H1 (cell line): ENCODE results near the gene CDK15. TPM values are rescaled to one million over a fixed set of nuclear protein-coding genes. Genes with fewer than 3 reads are reported as not detected.

ENCODE experiments used
- CTCF ChIA-PET: fragments of 300-600 bp; sonication (Branson Sonifier 250); formaldehyde crosslinking; loops from one replicate; lab custom pipeline; 2021; ENCODE audit not compliant: partially characterized antibody; lab: Charles Lee
- POLR2A ChIA-PET: fragments of 300-600 bp; sonication (Branson Sonifier 250); formaldehyde crosslinking; loops from one replicate; lab custom pipeline; 2021; ENCODE audit warnings: inconsistent platforms; ENCODE audit not compliant: partially characterized antibody; lab: Charles Lee
- DNase-seq, 2 experiments: peaks; one replicate each; pipeline versions ENCODE4 v3.0.0 to v3.0.0-alpha.2; 2010 to 2022; ENCODE audit warnings: low spot score in 2 of 2, low read depth in 1 of 2, mixed read lengths in 1 of 2
- FAIRE-seq: peaks from 2 replicates; lab custom pipeline; 2011; peaks lifted over from hg19 to GRCh38; lab: Jason Lieb, UNC
- H2AFZ ChIP-seq: 2 replicates; pipeline ENCODE4 v1.8.1; 2012; ENCODE audit warnings: low read length, inconsistent platforms
- H2AK5ac ChIP-seq: 2 replicates; pipeline ENCODE4 v1.6.1; 2013; ENCODE audit warnings: low read depth, low read length
- H2BK120ac ChIP-seq: replicated peaks from 2 replicates; pipeline ENCODE3; 2013; ENCODE audit warnings: low read depth, low read length, inconsistent platforms
- H2BK12ac ChIP-seq: 2 replicates; pipeline ENCODE4 v1.6.1; 2013; ENCODE audit warnings: low read depth, low read length
- H2BK15ac ChIP-seq: 2 replicates; pipeline ENCODE4 v1.6.1; 2013; ENCODE audit warnings: low read length
- H2BK20ac ChIP-seq: 2 replicates; pipeline ENCODE4 v1.6.1; 2013; ENCODE audit warnings: low read length
- H2BK5ac ChIP-seq: 2 replicates; pipeline ENCODE4 v1.6.1; 2013; ENCODE audit warnings: low read depth, low read length
- H3K14ac ChIP-seq: 2 replicates; pipeline ENCODE4 v1.6.1; 2013; ENCODE audit warnings: inconsistent platforms; ENCODE audit not compliant: insufficient read length
- H3K18ac ChIP-seq: 2 replicates; pipeline ENCODE4 v1.6.1; 2013; ENCODE audit warnings: low read length; ENCODE audit errors: extremely low read depth
- H3K23ac ChIP-seq: 2 replicates; pipeline ENCODE4 v1.6.1; 2013; ENCODE audit warnings: inconsistent platforms; ENCODE audit not compliant: insufficient read length
- H3K23me2 ChIP-seq: 2 replicates; pipeline ENCODE4 v1.6.1; 2013; ENCODE audit warnings: low read depth, low read length
- H3K27ac ChIP-seq: 2 replicates; pipeline ENCODE4 v1.6.1; 2011; ENCODE audit warnings: low read depth, low read length, inconsistent platforms
- H3K27me3 ChIP-seq, 4 experiments: replicated peaks in 1 of 4; 1 replicate in 1 of 4; 2 replicates in 3 of 4; pipeline versions ENCODE4 v1.6.1 to v1.8.1; 2011 to 2013; ENCODE audit warnings: low read length in 3 of 4, mild to moderate bottlenecking in 3 of 4, inconsistent platforms in 2 of 4, mixed read lengths in 2 of 4, moderate library complexity in 1 of 4; ENCODE audit not compliant: control insufficient read depth in 3 of 4, insufficient read depth in 3 of 4; ENCODE audit errors: extremely low read depth in 1 of 4
- H3K36me3 ChIP-seq, 4 experiments: 2 replicates each; pipeline versions ENCODE4 v1.6.1 to v1.8.1; 2011 to 2013; ENCODE audit warnings: mild to moderate bottlenecking in 4 of 4, low read length in 3 of 4, moderate library complexity in 2 of 4, control low read depth in 1 of 4, inconsistent platforms in 1 of 4; ENCODE audit not compliant: insufficient read depth in 4 of 4, control insufficient read depth in 2 of 4
- H3K4ac ChIP-seq: replicated peaks from 2 replicates; pipeline ENCODE3; 2013; ENCODE audit warnings: low read length, low read depth, mixed read lengths, inconsistent platforms; ENCODE audit not compliant: insufficient read length
- H3K4me1 ChIP-seq, 4 experiments: replicated peaks in 1 of 4; 1 replicate in 1 of 4; 2 replicates in 3 of 4; pipeline versions ENCODE4 v1.6.1 to v1.8.1; 2011 to 2013; ENCODE audit warnings: low read length in 3 of 4, inconsistent platforms in 2 of 4, mixed read lengths in 1 of 4; ENCODE audit not compliant: insufficient read depth in 4 of 4, control insufficient read depth in 3 of 4
- H3K4me2 ChIP-seq, 2 experiments: 2 replicates each; pipeline versions ENCODE4 v1.6.1 to v1.8.1; 2011 to 2013; ENCODE audit warnings: low read depth in 2 of 2, low read length in 2 of 2, control low read depth in 1 of 2, inconsistent platforms in 1 of 2, mild to moderate bottlenecking in 1 of 2; ENCODE audit not compliant: insufficient read depth in 1 of 2
- H3K4me3 ChIP-seq, 4 experiments: fragments of 200-600, 300-600 bp in 1 of 4; sonication (generic), shearing (Covaris generic), sonication (Bioruptor Twin) in 1 of 4; 2 replicates each; pipeline versions ENCODE4 v1.5.1 to v1.8.1; 2011 to 2016; ENCODE audit warnings: low read length in 4 of 4, low read depth in 3 of 4, control low read depth in 2 of 4, inconsistent platforms in 2 of 4, mild to moderate bottlenecking in 2 of 4, mixed read lengths in 1 of 4, moderate library complexity in 1 of 4; ENCODE audit not compliant: insufficient read depth in 2 of 4; ENCODE audit errors: extremely low read depth in 1 of 4
- H3K56ac ChIP-seq: replicated peaks from 2 replicates; pipeline ENCODE3; 2013; ENCODE audit warnings: low read depth, mild to moderate bottlenecking, mixed read lengths, low read length, inconsistent platforms; ENCODE audit not compliant: insufficient read length
- H3K79me1 ChIP-seq: 2 replicates; pipeline ENCODE4 v1.6.1; 2013; ENCODE audit warnings: low read depth, low read length, control low read depth
- H3K79me2 ChIP-seq, 2 experiments: 2 replicates each; pipeline versions ENCODE4 v1.6.1 to v1.8.1; 2012 to 2013; ENCODE audit warnings: low read length in 2 of 2, mild to moderate bottlenecking in 2 of 2, inconsistent platforms in 1 of 2; ENCODE audit not compliant: insufficient read depth in 2 of 2, control insufficient read depth in 1 of 2
- H3K9ac ChIP-seq, 4 experiments: replicated peaks in 1 of 4; 1 replicate in 1 of 4; 2 replicates in 3 of 4; pipeline versions ENCODE4 v1.6.1 to v1.8.1; 2011 to 2013; ENCODE audit warnings: low read depth in 3 of 4, low read length in 3 of 4, control low read depth in 2 of 4, mild to moderate bottlenecking in 2 of 4, moderate library complexity in 2 of 4, inconsistent platforms in 1 of 4; ENCODE audit errors: extremely low read depth in 1 of 4
- H3K9me3 ChIP-seq, 2 experiments: 2 replicates each; pipeline versions ENCODE4 v1.6.1 to v1.8.1; 2012 to 2013; ENCODE audit warnings: mild to moderate bottlenecking in 2 of 2, moderate library complexity in 2 of 2, control low read depth in 1 of 2, inconsistent platforms in 1 of 2, low read depth in 1 of 2, low read length in 1 of 2, mixed read lengths in 1 of 2; ENCODE audit not compliant: insufficient read depth in 2 of 2
- H4K20me1 ChIP-seq, 2 experiments: replicated peaks in 1 of 2; 2 replicates each; pipeline versions ENCODE3 to v1.8.1; 2011 to 2013; ENCODE audit warnings: inconsistent platforms in 2 of 2, low read length in 2 of 2, mild to moderate bottlenecking in 1 of 2; ENCODE audit not compliant: insufficient read depth in 2 of 2, control insufficient read depth in 1 of 2
- H4K5ac ChIP-seq: 2 replicates; pipeline ENCODE4 v1.6.1; 2013; ENCODE audit warnings: low read length, low read depth, mixed read lengths, inconsistent platforms; ENCODE audit not compliant: insufficient read length
- H4K8ac ChIP-seq: 2 replicates; pipeline ENCODE4 v1.8.0; 2013; ENCODE audit warnings: mild to moderate bottlenecking, moderate library complexity, low read length, inconsistent platforms; ENCODE audit not compliant: insufficient read depth; ENCODE audit errors: extremely low read depth
- H4K91ac ChIP-seq: replicated peaks from 2 replicates; pipeline ENCODE3; 2013; ENCODE audit warnings: low read length, mixed read lengths, inconsistent platforms; ENCODE audit not compliant: insufficient read length
- ATF3 ChIP-seq: IDR thresholded peaks from 2 replicates; pipeline ENCODE4 v1.6.1; 2011; ENCODE audit warnings: low read depth, mild to moderate bottlenecking, low read length; ENCODE audit not compliant: insufficient read depth
- JUN ChIP-seq: IDR thresholded peaks from 2 replicates; pipeline ENCODE4 v1.6.1; 2011; ENCODE audit warnings: low read depth, mild to moderate bottlenecking, improper control_type of control experiment, low read length
- KDM1A ChIP-seq: fragments of 200-600, 300-600 bp; sonication (generic); IDR thresholded peaks from 2 replicates; pipeline ENCODE4 v1.7.1; 2016; ENCODE audit warnings: mild to moderate bottlenecking, low read length, borderline replicate concordance
- POLR2AphosphoS5 ChIP-seq: IDR thresholded peaks from 2 replicates; pipeline ENCODE4 v1.6.1; 2011; ENCODE audit warnings: low read depth, low read length
- RAD21 ChIP-seq, 2 experiments: IDR thresholded peaks in 1 of 2; conservative IDR thresholded peaks in 1 of 2; 2 replicates each; pipeline ENCODE4 v1.6.1; 2011; ENCODE audit warnings: low read depth in 2 of 2, low read length in 2 of 2, improper control_type of control experiment in 1 of 2, inconsistent platforms in 1 of 2, mild to moderate bottlenecking in 1 of 2, moderate library complexity in 1 of 2
- RNF2 ChIP-seq: fragments of 200-900, 300-1000 bp; sonication (generic); IDR thresholded peaks from 2 replicates; pipeline ENCODE4 v1.7.1; 2016; ENCODE audit warnings: borderline replicate concordance, low read depth, mild to moderate bottlenecking, antibody characterized with exemption, low read length; ENCODE audit not compliant: poor library complexity, severe bottlenecking; ENCODE audit errors: missing control alignments
- SP1 ChIP-seq: IDR thresholded peaks from 2 replicates; pipeline ENCODE4 v1.6.1; 2011; ENCODE audit warnings: low read depth, low read length
- SP2 ChIP-seq: IDR thresholded peaks from 2 replicates; pipeline ENCODE4 v1.6.1; 2012; ENCODE audit warnings: mild to moderate bottlenecking, low read length, inconsistent platforms
- SUZ12 ChIP-seq: fragments of 200-600 bp; sonication (generic); IDR thresholded peaks from 2 replicates; pipeline ENCODE4 v1.6.1; 2012; ENCODE audit warnings: mild to moderate bottlenecking, inconsistent platforms, low read length, moderate library complexity, mixed read lengths
- TAF1 ChIP-seq: IDR thresholded peaks from 2 replicates; pipeline ENCODE4 v1.6.1; 2011; ENCODE audit warnings: mild to moderate bottlenecking, low read depth, low read length
- TBP ChIP-seq: IDR thresholded peaks from 2 replicates; pipeline ENCODE4 v1.6.1; 2011; ENCODE audit warnings: low read depth, low read length, improper control_type of control experiment
- WGBS, 2 experiments: shearing (Covaris generic) in 1 of 2; methylation state at CpG; one replicate each; pipeline versions ENCODE4 v1.1.6 to v1.1.7; 2013 to 2015; ENCODE audit warnings: low lambda C conversion rate in 2 of 2, mixed read lengths in 2 of 2, inconsistent platforms in 1 of 2, low coverage in 1 of 2, missing lambda C conversion rate in 1 of 2; ENCODE audit not compliant: insufficient replicate concordance in 2 of 2, insufficient coverage in 1 of 2, insufficient read length in 1 of 2; ENCODE audit errors: extremely low coverage in 1 of 2, missing lambda C conversion rate in 1 of 2; 5-methylcytosine and 5-hydroxymethylcytosine counted together
- polyA plus RNA-seq, 7 experiments: library from polyadenylated mRNA; depleted of rRNA in 3 of 7; stranded (reverse) in 5 of 7; unstranded in 2 of 7; fragments of >200 nt in 5 of 7; fragments of 200-250 nt in 2 of 7; gene quantifications; 1 replicate in 5 of 7; 2 replicates in 1 of 7; 4 replicates in 1 of 7; pipeline versions ENCODE4 v1.2.1 to v1.2.3, GENCODE V29; 2011 to 2013; ENCODE audit warnings: missing spikeins in 2 of 7, mixed read lengths in 2 of 7
- total RNA-seq: library from RNA; stranded (reverse); fragmentation: NEBNext Ultra II Directional; extraction: Animal tissue kit (Norgen Biotek cat#: 25700); gene quantifications from 2 replicates; pipeline ENCODE4 v1.2.1, GENCODE V29; 2021

Gene CDK15
- total and polyA plus RNA-seq, 2 of the 8 experiments (the other 6 are each of a cell fraction or from before 2014, with no cell fraction given) = 0.03 TPM; not detected in 1

- ChIA-PET POLR2A (interaction anchor here (0.7 to 1.5 kb wide), 3 partner anchors 11 to 52 kb away, joined by 3 read pairs; no protein-coding TSS in a partner anchor), CTCF (interaction anchor here (0.6 to 1.6 kb wide), 5 partner anchors 15 to 258 kb away, joined by 3 to 4 read pairs (median 3); no protein-coding TSS in a partner anchor)
- Histone ChIP-seq H3K23ac (no peak overlapping the region), H3K79me2 (no peaks in the 10 kb centered on the region), H2AFZ (no peak overlapping the region), H3K56ac (no peak overlapping the region), H2AK5ac (no peak overlapping the region), H2BK12ac (no peak overlapping the region), H3K4me3 (no peak overlapping the region), H3K4ac (no peak overlapping the region), H4K5ac (no peak overlapping the region), H2BK5ac (no peak overlapping the region), H2BK20ac (no peak overlapping the region), H3K18ac (no peak overlapping the region), H2BK15ac (no peak overlapping the region), H3K79me1 (no peaks in the 10 kb centered on the region), H4K20me1 (no peaks in the 10 kb centered on the region), H3K9ac (no peak overlapping the region), H3K9me3 (no peaks in the 10 kb centered on the region), H3K27me3 (no peaks in the 10 kb centered on the region), H3K23me2 (no peaks in the 10 kb centered on the region), H3K4me1 (peaks cover 9 to 31% (median 22%) of the 10 kb centered on the region in 4 experiments; a peak in 5 of 7 replicates), H3K4me2 (no peak overlapping the region), H4K8ac (no peak overlapping the region), H3K14ac (no peak overlapping the region), H4K91ac (no peak overlapping the region), H3K27ac (no peak overlapping the region), H2BK120ac (no peak overlapping the region), H3K36me3 (no peaks in the 10 kb centered on the region)
- WGBS, 2 experiments = 91% methylated on average over 4 of the region's 4 CpGs; no CpG with 5 or more reads in 1 of the 2 experiments
- DNase-seq (no peak), FAIRE-seq (no peak)
- no peak for TF ChIP-seq SP1
- no peak for TF ChIP-seq TBP
- TF ChIP-seq KDM1A = no peak
- no peak for TF ChIP-seq POLR2AphosphoS5
- TF ChIP-seq RNF2 = no peak
- no peak for TF ChIP-seq ATF3
- TF ChIP-seq JUN = no peak
- TF ChIP-seq TAF1 = no peak
- TF ChIP-seq SP2 = no peak
- TF ChIP-seq SUZ12 = no peak
- no peak for TF ChIP-seq RAD21 (IDR thresholded peaks at IDR 0.05 in 1 of 2, conservative IDR thresholded peaks at IDR 0.05 in 1 of 2; ENCODE audit: low read depth in 2 of 2, low read length in 2 of 2)
Measured at GRCh38 chr2:201909348-201909747, 103.0 kb downstream of the CDK15 start.
